HG02571 (cell line): ENCODE data around the gene HDAC8.
"Not testable (repeated sequence)": the region's sequence is repeated elsewhere in the genome, so short reads cannot be mapped to it uniquely, and the experiment has no call there.

Experiments used
- ATAC-seq: cut with Tn5 transposase; IDR thresholded peaks from one replicate; pipeline ENCODE4 v1.9.1; 2021; ENCODE audit warnings: mild to moderate bottlenecking, moderate library complexity; ENCODE audit not compliant: unreplicated experiment

Gene HDAC8

GRCh38 chrX:72330131-72330530, 242.5 kb downstream of the HDAC8 start:
- no peak for ATAC-seq

- no peak for ATAC-seq
Observed at GRCh38 chrX:72326605-72327300, 245.9 kb downstream of the HDAC8 start.

GRCh38 chrX:72319651-72320050, 253.0 kb downstream of the HDAC8 start:
- ATAC-seq = not testable (repeated sequence)

- ATAC-seq = no peak
Observed at GRCh38 chrX:72317139-72317538, 255.5 kb downstream of the HDAC8 start.

- ATAC-seq = no peak
Observed at GRCh38 chrX:72316408-72317110, 256.1 kb downstream of the HDAC8 start.

- no peak for ATAC-seq
Observed at GRCh38 chrX:72314881-72315280, 257.8 kb downstream of the HDAC8 start.

- ATAC-seq = no peak
Observed at GRCh38 chrX:72313707-72314641, 258.7 kb downstream of the HDAC8 start.

- no peak for ATAC-seq
Observed at GRCh38 chrX:72312311-72312940, 260.2 kb downstream of the HDAC8 start.

GRCh38 chrX:72309297-72310071, 263.2 kb downstream of the HDAC8 start:
- ATAC-seq = no peak

- no peak for ATAC-seq
Observed at GRCh38 chrX:72308566-72309296, 263.9 kb downstream of the HDAC8 start.

- no peak for ATAC-seq
Observed at GRCh38 chrX:72308209-72308565, 264.5 kb downstream of the HDAC8 start.

GRCh38 chrX:72307646-72308051, 265.0 kb downstream of the HDAC8 start:
- no peak for ATAC-seq

GRCh38 chrX:72306851-72307645, 265.6 kb downstream of the HDAC8 start:
- ATAC-seq = no peak

- no peak for ATAC-seq
Observed at GRCh38 chrX:72306085-72306801, 266.4 kb downstream of the HDAC8 start.

GRCh38 chrX:72305286-72306084, 267.2 kb downstream of the HDAC8 start, which contains the start of gene CITED1:
TSS of gene CITED1 (minus strand) at chrX:72305914. CDS start at chrX:72302869, 3,045 bp downstream.
- no peak for ATAC-seq

GRCh38 chrX:72304877-72305276, 267.8 kb downstream of the HDAC8 start:
- ATAC-seq = no peak

- ATAC-seq = no peak
Observed at GRCh38 chrX:72301781-72302180, 270.9 kb downstream of the HDAC8 start.
